Esophagus muscularis mucosa (tissue), 4 donors: Measurements from ENCODE around the gene UBA6. TPM values are rescaled to one million over a fixed set of nuclear protein-coding genes. Genes with fewer than 3 reads are reported as not detected.
A peak's percentile ranks its signal among the peaks of the same experiment; 100 is the strongest.

Experiments used
- DNase-seq: peaks from one replicate; pipeline ENCODE4 v3.0.0-alpha.2; 2017; ENCODE audit errors: extremely low spot score
- H3K27ac ChIP-seq, 4 donors: fragments of 200-600 bp; sonication (generic); replicated peaks in 1 of 4; 1 replicate in 3 of 4; 2 replicates in 1 of 4; pipeline ENCODE4 v1.5.1; 2016 to 2019; ENCODE audit warnings: mild to moderate bottlenecking in 1 of 4
- H3K27me3 ChIP-seq, 4 donors: fragments of 200-600 bp; sonication (generic); one replicate each; pipeline versions ENCODE4 v1.5.1 to v1.6.0; 2016 to 2019
- H3K36me3 ChIP-seq, 4 donors: fragments of 200-600 bp; sonication (generic); one replicate each; pipeline ENCODE4 v1.5.1; 2016 to 2019
- H3K4me1 ChIP-seq, 4 donors: fragments of 200-600 bp; sonication (generic); one replicate each; pipeline ENCODE4 v1.5.1; 2016 to 2019
- H3K4me3 ChIP-seq, 4 donors: fragments of 200-600 bp; sonication (generic); 1 replicate in 2 of 4; 2 replicates in 2 of 4; pipeline ENCODE4 v1.5.1; 2016 to 2019; ENCODE audit warnings: mild to moderate bottlenecking in 4 of 4, moderate library complexity in 1 of 4
- H3K9me3 ChIP-seq, 4 donors: fragments of 200-600 bp; sonication (generic); 1 replicate in 3 of 4; 2 replicates in 1 of 4; pipeline ENCODE4 v1.5.1; 2016 to 2019
- CTCF ChIP-seq, 3 experiments: fragments of 200-600 bp in 2 of 3; fragments of 450-650 bp in 1 of 3; sonication (generic) in 2 of 3; IDR thresholded peaks; one replicate each; pipeline ENCODE4 v1.5.1; 2017 to 2019; ENCODE audit warnings: antibody characterized with exemption in 3 of 3, mild to moderate bottlenecking in 2 of 3, moderate library complexity in 1 of 3
- EP300 ChIP-seq: sonication (generic); formaldehyde crosslinking; IDR thresholded peaks from one replicate; pipeline ENCODE4 v1.6.1; 2017; ENCODE audit warnings: antibody characterized with exemption
- POLR2A ChIP-seq: fragments of 450-650 bp; IDR thresholded peaks from one replicate; pipeline ENCODE4 v1.6.1; 2017; ENCODE audit warnings: antibody characterized with exemption, moderate library complexity, mild to moderate bottlenecking, low read depth
- POLR2AphosphoS5 ChIP-seq, 2 donors: sonication (generic); formaldehyde crosslinking; IDR thresholded peaks; one replicate each; pipeline ENCODE4 v1.6.1; 2017; ENCODE audit warnings: antibody characterized with exemption in 2 of 2
- WGBS: methylation state at CpG from one replicate; pipeline ENCODE4 v1.1.5; 2018; 5-methylcytosine and 5-hydroxymethylcytosine counted together
- intact Hi-C: fragments of 100-400 bp; cut with DNase I; formaldehyde crosslinking; loops from one replicate; pipeline ENCODE4 v1.15.1; 2023
- total RNA-seq, 4 donors: library from RNA; depleted of rRNA; stranded (reverse); fragments of >200 nt; gene quantifications; one replicate each; pipeline versions ENCODE4 v1.1.0 to v1.2.1, GENCODE V29; 2016

The UBA6 gene
- total RNA-seq, 4 donors from 2014 or later, result 18.8 to 40.9 (median 21.5) TPM

- Histone ChIP-seq H3K27me3 (no peaks in the 10 kb centered on the region), H3K36me3 (peaks cover 0 to 1% (median 0%) of the 10 kb centered on the region in 4 donors), H3K4me1 (peaks cover 13 to 31% (median 17%) of the 10 kb centered on the region in 4 donors), H3K9me3 (no peaks in the 10 kb centered on the region), H3K27ac (peak overlapping the region; percentile 79 to 92 (median 89)), H3K4me3 (peak overlapping the region; percentile 70 to 92 (median 80))
- TF ChIP-seq EP300 (no peak), POLR2AphosphoS5 (IDR thresholded peaks at IDR 0.05) (no peak), CTCF (IDR thresholded peaks at IDR 0.05) (no peak), POLR2A (no peak)
- 7% methylated on average over 4 of the region's 4 CpGs for WGBS
- intact Hi-C loops, result loop anchor here (5.0 kb wide), 1 partner anchor 154 kb away; the partner anchor contains the start of gene CENPC
- DNase-seq, result no peak
Measured at GRCh38 chr4:67701517-67701850, 529 bp upstream of the UBA6 start.

- intact Hi-C loops, result loop anchor here (5.0 kb wide), 1 partner anchor 153 kb away; the partner anchor contains the start of gene CENPC
- H3K36me3 ChIP-seq, result peaks cover 0 to 3% (median 0%) of the 10 kb centered on the region in 4 donors
- peak overlapping the region; percentile 79 to 92 (median 89) for H3K27ac ChIP-seq
- no peak for DNase-seq
- H3K27me3 ChIP-seq, result no peaks in the 10 kb centered on the region
- H3K4me3 ChIP-seq, result peak overlapping the region; percentile 70 to 92 (median 80)
- H3K4me1 ChIP-seq, result peaks cover 13 to 31% (median 17%) of the 10 kb centered on the region in 4 donors
- WGBS, result 26% methylated on average over 11 of the region's 11 CpGs
- TF ChIP-seq POLR2A (no peak), POLR2AphosphoS5 (IDR thresholded peaks at IDR 0.05) (no peak), CTCF (IDR thresholded peaks at IDR 0.05) (no peak), EP300 (no peak)
- H3K9me3 ChIP-seq, result no peaks in the 10 kb centered on the region
Measured at GRCh38 chr4:67700116-67700737, 728 bp downstream of the UBA6 start.

GRCh38 chr4:67699603-67700002 lies 1.4 kb downstream of the UBA6 start:
- H3K27me3 ChIP-seq, result no peaks in the 10 kb centered on the region
- no peaks in the 10 kb centered on the region for H3K9me3 ChIP-seq
- H3K36me3 ChIP-seq, result peaks cover 0 to 3% (median 0%) of the 10 kb centered on the region in 4 donors
- intact Hi-C loops, result loop anchor here (5.0 kb wide), 1 partner anchor 152 kb away; the partner anchor contains the start of gene CENPC
- 93% methylated on average over 18 of the region's 18 CpGs for whole genome bisulfite sequencing
- H3K4me3 ChIP-seq, result peak overlapping the region in 1 of 4 donors; percentile 92
- TF ChIP-seq POLR2A, result no peak
- DNase-seq, result no peak
- peak overlapping the region in 2 of 4 donors; percentile 91 to 92 for H3K27ac ChIP-seq
- peaks cover 13 to 31% (median 17%) of the 10 kb centered on the region in 4 donors for H3K4me1 ChIP-seq

- 78% methylated on average over 7 of the region's 7 CpGs for WGBS
- no peak overlapping the region for H3K27ac ChIP-seq
- TF ChIP-seq POLR2AphosphoS5 (IDR thresholded peaks at IDR 0.05) (no peak), EP300 (no peak), CTCF (IDR thresholded peaks at IDR 0.05) (no peak), POLR2A (no peak)
- no peak for DNase-seq
- H3K4me3 ChIP-seq, result no peak overlapping the region
- peaks cover 13 to 31% (median 17%) of the 10 kb centered on the region in 4 donors for H3K4me1 ChIP-seq
- H3K9me3 ChIP-seq, result no peaks in the 10 kb centered on the region
- H3K27me3 ChIP-seq, result no peaks in the 10 kb centered on the region
- intact Hi-C loops, result no loop called here
- H3K36me3 ChIP-seq, result peaks cover 0 to 10% (median 0%) of the 10 kb centered on the region in 4 donors
Measured at GRCh38 chr4:67697860-67698687, 2.9 kb downstream of the UBA6 start.

GRCh38 chr4:67696061-67696460 lies 4.9 kb downstream of the UBA6 start:
- no peak for DNase-seq
- H3K9me3 ChIP-seq, result peaks cover 0 to 9% (median 3%) of the 10 kb centered on the region in 4 donors
- H3K27ac ChIP-seq, result no peak overlapping the region
- intact Hi-C loops, result no loop called here
- H3K27me3 ChIP-seq, result no peaks in the 10 kb centered on the region
- H3K36me3 ChIP-seq, result peaks cover 0 to 30% (median 11%) of the 10 kb centered on the region in 4 donors
- TF ChIP-seq EP300 (no peak), POLR2AphosphoS5 (IDR thresholded peaks at IDR 0.05) (no peak), CTCF (IDR thresholded peaks at IDR 0.05) (no peak), POLR2A (no peak)
- 98% methylated on average over 2 of the region's 2 CpGs for WGBS
- H3K4me3 ChIP-seq, result no peak overlapping the region
- peaks cover 5 to 22% (median 9%) of the 10 kb centered on the region in 4 donors for H3K4me1 ChIP-seq
